HepG2 (cell line): ENCODE data around the gene AKAP12. TPM values are rescaled to one million over a fixed set of nuclear protein-coding genes. Genes with fewer than 3 reads are reported as not detected.
A peak's percentile ranks its signal among the peaks of the same experiment; 100 is the strongest.

Experiments used
- ATAC-seq: fragments of 200-7000 bp; cut with Tn5 transposase; 3 replicates; pipeline ENCODE4 v1.9.1; 2020; ENCODE audit warnings: mild to moderate bottlenecking, moderate library complexity
- BruUV-seq: library from RNA; stranded (reverse); fragments of 400-500 nt; replicated peaks from 2 replicates; lab custom pipeline; 2021; lab: Mats Ljungman, UMichigan
- CTCF ChIA-PET: fragments of 300-600 bp; formaldehyde crosslinking; extraction: SDS; loops from one replicate; lab custom pipeline; 2021; ENCODE audit warnings: low total read pairs, inconsistent platforms, low intra/inter-chr PET ratio; lab: Yijun Ruan, JAX
- POLR2A ChIA-PET: fragments of 350-600 bp; sonication (Branson Sonifier 250); formaldehyde crosslinking; loops from one replicate; lab custom pipeline; 2020; ENCODE audit warnings: antibody characterized with exemption, inconsistent platforms; lab: Yijun Ruan, JAX
- DNase-seq: peaks from one replicate; pipeline ENCODE4 v3.0.0-alpha.2; 2015; ENCODE audit warnings: low spot score
- FAIRE-seq: peaks from 3 replicates; lab custom pipeline; 2011; peaks lifted over from hg19 to GRCh38; lab: Jason Lieb, UNC
- H2AFZ ChIP-seq: one replicate; pipeline ENCODE4 v1.6.1; 2011; ENCODE audit warnings: low read length, inconsistent platforms
- H3K27ac ChIP-seq: fragments of 300-600 bp; 3 replicates; pipeline ENCODE4 v1.8.0; 2011; ENCODE audit warnings: mixed run types, mild to moderate bottlenecking, mixed read lengths, low read length, inconsistent platforms; ENCODE audit not compliant: insufficient read depth; ENCODE audit errors: extremely low read length
- H3K27me3 ChIP-seq, 2 experiments: fragments of 200-600 bp in 1 of 2; 2 replicates in 1 of 2; 3 replicates in 1 of 2; pipeline versions ENCODE4 v1.6.0 to v1.8.0; 2011; ENCODE audit warnings: low read length in 2 of 2, mild to moderate bottlenecking in 2 of 2, moderate library complexity in 2 of 2, inconsistent platforms in 1 of 2; ENCODE audit not compliant: insufficient read depth in 2 of 2, control insufficient read depth in 1 of 2
- H3K36me3 ChIP-seq, 2 experiments: fragments of 200-600 bp in 1 of 2; replicated peaks in 1 of 2; 2 replicates in 1 of 2; 3 replicates in 1 of 2; pipeline versions ENCODE4 v1.5.1 to v1.8.0; 2011; ENCODE audit warnings: low read length in 2 of 2, inconsistent platforms in 1 of 2; ENCODE audit not compliant: insufficient read depth in 2 of 2, control insufficient read depth in 1 of 2
- H3K4me1 ChIP-seq: 2 replicates; pipeline ENCODE4 v1.5.1; 2012; ENCODE audit warnings: low read length, inconsistent platforms; ENCODE audit not compliant: insufficient read depth
- H3K4me2 ChIP-seq: 2 replicates; pipeline ENCODE4 v1.6.0; 2011; ENCODE audit warnings: low read depth, low read length, inconsistent platforms
- H3K4me3 ChIP-seq, 3 experiments: fragments of 200-600 bp in 1 of 3; sonication (generic), shearing (Covaris generic) in 1 of 3; replicated peaks in 1 of 3; 2 replicates each; pipeline ENCODE4 v1.5.1; 2011 to 2016; ENCODE audit warnings: low read length in 3 of 3, inconsistent platforms in 2 of 3, low read depth in 2 of 3, mild to moderate bottlenecking in 2 of 3, control low read depth in 1 of 3, mixed read lengths in 1 of 3; ENCODE audit not compliant: insufficient read depth in 1 of 3
- H3K79me2 ChIP-seq: one replicate; pipeline ENCODE4 v1.6.1; 2011; ENCODE audit warnings: low read length, inconsistent platforms; ENCODE audit not compliant: insufficient read depth
- H3K9ac ChIP-seq: 2 replicates; pipeline ENCODE4 v1.6.0; 2011; ENCODE audit warnings: mild to moderate bottlenecking, low read depth, low read length, inconsistent platforms; ENCODE audit not compliant: insufficient read depth
- H3K9me3 ChIP-seq: 2 replicates; pipeline ENCODE4 v1.5.1; 2012; ENCODE audit warnings: mild to moderate bottlenecking, low read length
- H4K20me1 ChIP-seq: 2 replicates; pipeline ENCODE4 v1.6.0; 2011; ENCODE audit warnings: inconsistent platforms, mild to moderate bottlenecking, low read length, moderate library complexity; ENCODE audit not compliant: insufficient read depth
- ASH2L ChIP-seq: fragments of 300-600, 200-600 bp; sonication (generic); IDR thresholded peaks from 2 replicates; pipeline ENCODE4 v1.7.0; 2017; ENCODE audit warnings: low read depth, mild to moderate bottlenecking, moderate library complexity, mixed read lengths, low read length; ENCODE audit not compliant: insufficient read length
- FOXC1 ChIP-seq: sonication (generic); formaldehyde crosslinking; IDR thresholded peaks from 2 replicates; pipeline ENCODE4 v1.8.0; 2022; ENCODE audit warnings: mild to moderate bottlenecking, missing genetic modification reagents, borderline replicate concordance
- HNRNPH1 ChIP-seq: fragments of 200-400 bp; formaldehyde crosslinking; optimal IDR thresholded peaks from 2 replicates; pipeline ENCODE3; 2017; ENCODE audit warnings: mild to moderate bottlenecking, low read depth, low read length
- ONECUT2 ChIP-seq: sonication (generic); formaldehyde crosslinking; IDR thresholded peaks from 2 replicates; pipeline ENCODE4 v1.4.0; 2020; ENCODE audit warnings: missing genetic modification reagents
- SNAPC2 ChIP-seq: sonication (generic); formaldehyde crosslinking; IDR thresholded peaks from 2 replicates; pipeline ENCODE4 v1.8.1; 2022; ENCODE audit warnings: mild to moderate bottlenecking, missing genetic modification reagents
- SUZ12 ChIP-seq: fragments of 150-350 bp; IDR thresholded peaks from 2 replicates; pipeline ENCODE4 v1.6.1; 2014; ENCODE audit warnings: low read depth, low read length
- TARDBP ChIP-seq: sonication (generic); formaldehyde crosslinking; IDR thresholded peaks from 2 replicates; pipeline ENCODE4 v1.8.0; 2022; ENCODE audit warnings: mild to moderate bottlenecking, missing genetic modification reagents
- ZNF24 ChIP-seq: fragments of 450-650 bp; IDR thresholded peaks from 2 replicates; pipeline ENCODE4 v1.6.1; 2017; ENCODE audit warnings: antibody characterized with exemption, mild to moderate bottlenecking
- ZNF430 ChIP-seq: sonication (generic); formaldehyde crosslinking; IDR thresholded peaks from 2 replicates; pipeline ENCODE4 v1.9.0; 2021; ENCODE audit warnings: mild to moderate bottlenecking, missing genetic modification reagents
- ZNF569 ChIP-seq: sonication (generic); formaldehyde crosslinking; IDR thresholded peaks from 2 replicates; pipeline ENCODE4 v1.5.0; 2020; ENCODE audit warnings: mild to moderate bottlenecking, missing genetic modification reagents, moderate library complexity, borderline replicate concordance
- ZNF879 ChIP-seq: sonication (generic); formaldehyde crosslinking; IDR thresholded peaks from 2 replicates; pipeline ENCODE4 v1.8.1; 2023; ENCODE audit warnings: missing genetic modification reagents
- WGBS: methylation state at CpG from one replicate; pipeline ENCODE4 v1.1.6; 2017; ENCODE audit warnings: low lambda C conversion rate; 5-methylcytosine and 5-hydroxymethylcytosine counted together
- in situ Hi-C: cut with HindIII; loops from 2 replicates; pipeline ENCODE4 v1.10.0; 2017; ENCODE audit warnings: low pct_unique_long_range_greater_than_20kb; ENCODE audit not compliant: extremely low pct_ligation_motif_present
- intact Hi-C: fragments of 100-400 bp; cut with micrococcal nuclease; formaldehyde crosslinking; loops from one replicate; pipeline ENCODE4 v1.10.0; 2022; ENCODE audit not compliant: unreplicated experiment
- polyA plus RNA-seq, 8 experiments: library from polyadenylated mRNA; depleted of rRNA in 3 of 8; stranded (reverse) in 7 of 8; unstranded in 1 of 8; fragments of >200 nt; fragmentation: Illumina TruSeq in 4 of 8; extraction: Trizol in 4 of 8; gene quantifications; 2 replicates each; pipeline versions ENCODE4 v1.2.1 to v1.2.3, GENCODE V29; 2011 to 2016; ENCODE audit warnings: low read depth in 4 of 8, missing spikeins in 1 of 8, mixed read lengths in 1 of 8; ENCODE audit not compliant: insufficient read depth in 1 of 8
- total RNA-seq, 5 experiments: library from RNA; depleted of rRNA; stranded (reverse); fragments of >200 nt; fragmentation: Illumina TruSeq; extraction: Trizol; gene quantifications; 2 replicates each; pipeline ENCODE4 v1.2.3, GENCODE V29; 2016; ENCODE audit warnings: low read depth in 1 of 5
- TF ChIP-seq, protein P1 (sequence below): sonication (generic); formaldehyde crosslinking; IDR thresholded peaks from 2 replicates; pipeline ENCODE4 v1.4.0; 2020; ENCODE audit warnings: missing genetic modification reagents, borderline replicate concordance
- TF ChIP-seq, protein P2 (sequence below): sonication (generic); formaldehyde crosslinking; IDR thresholded peaks from 2 replicates; pipeline ENCODE4 v1.8.1; 2022; ENCODE audit warnings: low read depth, mild to moderate bottlenecking, missing genetic modification reagents
- TF ChIP-seq, protein P3 (sequence below): sonication (generic); formaldehyde crosslinking; IDR thresholded peaks from 2 replicates; pipeline ENCODE4 v1.8.0; 2022; ENCODE audit warnings: low read depth, missing genetic modification reagents

The AKAP12 gene
- total and polyA plus RNA-seq, 2 of the 13 experiments (the other 11 are each of a cell fraction or from before 2014, with no cell fraction given), result 10.6 to 19.0 TPM

DNA sequence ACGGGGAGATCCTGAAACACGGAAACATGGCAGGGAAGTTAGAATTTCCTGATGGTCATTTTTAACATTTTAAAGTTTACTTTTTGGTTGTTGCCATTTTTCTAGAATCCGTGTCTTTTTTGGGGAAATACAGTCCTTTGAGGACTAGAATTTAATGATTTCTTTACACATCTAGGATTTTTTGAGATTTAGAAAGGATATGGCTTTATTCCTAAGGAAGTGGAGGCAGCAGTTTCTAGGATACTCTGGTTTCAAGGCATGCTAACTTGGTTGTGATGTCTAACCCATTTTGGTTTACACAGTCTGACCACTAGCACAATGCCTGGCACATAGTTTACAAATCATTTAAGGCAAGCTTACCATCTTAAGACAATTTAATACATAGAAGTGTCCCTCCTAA lies 152.7 kb downstream of the AKAP12 start:
- H3K27ac ChIP-seq, result peak overlapping the region; percentile 99
- H3K27me3 ChIP-seq, result no peaks in the 10 kb centered on the region; a peak in 1 of 5 replicates
- H2AFZ ChIP-seq, result no peak overlapping the region
- H4K20me1 ChIP-seq, result peaks cover 28% of the 10 kb centered on the region
- no peak for ATAC-seq
- FAIRE-seq, result no peak
- peak overlapping the region; percentile 63 to 98 (median 91); a peak in 5 of 6 replicates for H3K4me3 ChIP-seq
- BruUV-seq, result no TSS peak
- H3K79me2 ChIP-seq, result peaks cover 75% of the 10 kb centered on the region
- ChIA-PET POLR2A (no interaction called here), CTCF (no interaction called here)
- 0 out of 2 replicates have a peak, but pooled peaks have one; percentile 5 for TF ChIP-seq ZNF430
- peak; percentile 61; the same call in 1 of the 2 replicates for TF ChIP-seq ZNF879
- peak; percentile 4; the same call in 1 of the 2 replicates for TF ChIP-seq TARDBP (CRISPR knock-in tag)
- TF ChIP-seq HNRNPH1, result no peak
- TF ChIP-seq FOXC1 (CRISPR knock-in tag), result no peak
- TF ChIP-seq, protein P1, sequence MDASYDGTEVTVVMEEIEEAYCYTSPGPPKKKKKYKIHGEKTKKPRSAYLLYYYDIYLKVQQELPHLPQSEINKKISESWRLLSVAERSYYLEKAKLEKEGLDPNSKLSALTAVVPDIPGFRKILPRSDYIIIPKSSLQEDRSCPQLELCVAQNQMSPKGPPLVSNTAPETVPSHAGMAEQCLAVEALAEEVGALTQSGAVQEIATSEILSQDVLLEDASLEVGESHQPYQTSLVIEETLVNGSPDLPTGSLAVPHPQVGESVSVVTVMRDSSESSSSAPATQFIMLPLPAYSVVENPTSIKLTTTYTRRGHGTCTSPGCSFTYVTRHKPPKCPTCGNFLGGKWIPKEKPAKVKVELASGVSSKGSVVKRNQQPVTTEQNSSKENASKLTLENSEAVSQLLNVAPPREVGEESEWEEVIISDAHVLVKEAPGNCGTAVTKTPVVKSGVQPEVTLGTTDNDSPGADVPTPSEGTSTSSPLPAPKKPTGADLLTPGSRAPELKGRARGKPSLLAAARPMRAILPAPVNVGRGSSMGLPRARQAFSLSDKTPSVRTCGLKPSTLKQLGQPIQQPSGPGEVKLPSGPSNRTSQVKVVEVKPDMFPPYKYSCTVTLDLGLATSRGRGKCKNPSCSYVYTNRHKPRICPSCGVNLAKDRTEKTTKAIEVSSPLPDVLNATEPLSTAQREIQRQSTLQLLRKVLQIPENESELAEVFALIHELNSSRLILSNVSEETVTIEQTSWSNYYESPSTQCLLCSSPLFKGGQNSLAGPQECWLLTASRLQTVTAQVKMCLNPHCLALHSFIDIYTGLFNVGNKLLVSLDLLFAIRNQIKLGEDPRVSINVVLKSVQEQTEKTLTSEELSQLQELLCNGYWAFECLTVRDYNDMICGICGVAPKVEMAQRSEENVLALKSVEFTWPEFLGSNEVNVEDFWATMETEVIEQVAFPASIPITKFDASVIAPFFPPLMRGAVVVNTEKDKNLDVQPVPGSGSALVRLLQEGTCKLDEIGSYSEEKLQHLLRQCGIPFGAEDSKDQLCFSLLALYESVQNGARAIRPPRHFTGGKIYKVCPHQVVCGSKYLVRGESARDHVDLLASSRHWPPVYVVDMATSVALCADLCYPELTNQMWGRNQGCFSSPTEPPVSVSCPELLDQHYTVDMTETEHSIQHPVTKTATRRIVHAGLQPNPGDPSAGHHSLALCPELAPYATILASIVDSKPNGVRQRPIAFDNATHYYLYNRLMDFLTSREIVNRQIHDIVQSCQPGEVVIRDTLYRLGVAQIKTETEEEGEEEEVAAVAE (CRISPR knock-in tag), result 0 out of 2 replicates have a peak, but pooled peaks have one; percentile 1
- TF ChIP-seq SNAPC2, result 0 out of 2 replicates have a peak, but pooled peaks have one; percentile 3
- TF ChIP-seq SUZ12, result no peak
- TF ChIP-seq, protein P2, sequence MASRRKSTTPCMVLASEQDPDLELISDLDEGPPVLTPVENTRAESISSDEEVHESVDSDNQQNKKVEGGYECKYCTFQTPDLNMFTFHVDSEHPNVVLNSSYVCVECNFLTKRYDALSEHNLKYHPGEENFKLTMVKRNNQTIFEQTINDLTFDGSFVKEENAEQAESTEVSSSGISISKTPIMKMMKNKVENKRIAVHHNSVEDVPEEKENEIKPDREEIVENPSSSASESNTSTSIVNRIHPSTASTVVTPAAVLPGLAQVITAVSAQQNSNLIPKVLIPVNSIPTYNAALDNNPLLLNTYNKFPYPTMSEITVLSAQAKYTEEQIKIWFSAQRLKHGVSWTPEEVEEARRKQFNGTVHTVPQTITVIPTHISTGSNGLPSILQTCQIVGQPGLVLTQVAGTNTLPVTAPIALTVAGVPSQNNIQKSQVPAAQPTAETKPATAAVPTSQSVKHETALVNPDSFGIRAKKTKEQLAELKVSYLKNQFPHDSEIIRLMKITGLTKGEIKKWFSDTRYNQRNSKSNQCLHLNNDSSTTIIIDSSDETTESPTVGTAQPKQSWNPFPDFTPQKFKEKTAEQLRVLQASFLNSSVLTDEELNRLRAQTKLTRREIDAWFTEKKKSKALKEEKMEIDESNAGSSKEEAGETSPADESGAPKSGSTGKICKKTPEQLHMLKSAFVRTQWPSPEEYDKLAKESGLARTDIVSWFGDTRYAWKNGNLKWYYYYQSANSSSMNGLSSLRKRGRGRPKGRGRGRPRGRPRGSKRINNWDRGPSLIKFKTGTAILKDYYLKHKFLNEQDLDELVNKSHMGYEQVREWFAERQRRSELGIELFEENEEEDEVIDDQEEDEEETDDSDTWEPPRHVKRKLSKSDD, result peak; percentile 3; the same call in 1 of the 2 replicates
- TF ChIP-seq ZNF24, result 0 out of 2 replicates have a peak, but pooled peaks have one; percentile 15
- peak; percentile 23 for TF ChIP-seq ASH2L
- TF ChIP-seq ZNF569 (CRISPR knock-in tag), result no peak
- TF ChIP-seq, protein P3, sequence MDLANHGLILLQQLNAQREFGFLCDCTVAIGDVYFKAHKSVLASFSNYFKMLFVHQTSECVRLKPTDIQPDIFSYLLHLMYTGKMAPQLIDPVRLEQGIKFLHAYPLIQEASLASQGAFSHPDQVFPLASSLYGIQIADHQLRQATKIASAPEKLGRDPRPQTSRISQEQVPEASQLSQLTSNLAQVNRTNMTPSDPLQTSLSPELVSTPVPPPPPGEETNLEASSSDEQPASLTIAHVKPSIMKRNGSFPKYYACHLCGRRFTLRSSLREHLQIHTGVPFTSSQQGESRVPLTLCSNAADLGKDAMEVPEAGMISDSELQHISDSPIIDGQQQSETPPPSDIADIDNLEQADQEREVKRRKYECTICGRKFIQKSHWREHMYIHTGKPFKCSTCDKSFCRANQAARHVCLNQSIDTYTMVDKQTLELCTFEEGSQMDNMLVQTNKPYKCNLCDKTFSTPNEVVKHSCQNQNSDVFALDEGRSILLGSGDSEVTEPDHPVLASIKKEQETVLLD (CRISPR knock-in tag), result no peak
- TF ChIP-seq ONECUT2, result 0 out of 2 replicates have a peak, but pooled peaks have one; percentile 1
- peaks cover 59% of the 10 kb centered on the region for H3K4me1 ChIP-seq
- intact Hi-C loops (loop anchor here (10.0 kb wide), 1 partner anchor 1592 kb away; the partner anchor contains the start of gene FBXO5), in situ Hi-C loops (no loop called here)
- peak overlapping the region; percentile 78 for H3K4me2 ChIP-seq
- H3K9ac ChIP-seq, result peak overlapping the region; percentile 64
- no peak for DNase-seq
- no peaks in the 10 kb centered on the region for H3K9me3 ChIP-seq
- no peaks in the 10 kb centered on the region; a peak in 3 of 5 replicates for H3K36me3 ChIP-seq
- 3% methylated on average over 3 of the region's 3 CpGs for WGBS
